GM18502 (cell line): ENCODE data around the gene G6PC3.
A peak's percentile ranks its signal among the peaks of the same experiment; 100 is the strongest.

ENCODE experiments used
- ATAC-seq: cut with Tn5 transposase; IDR thresholded peaks from one replicate; pipeline ENCODE4 v1.9.1; 2021; ENCODE audit warnings: mild to moderate bottlenecking; ENCODE audit not compliant: unreplicated experiment, poor library complexity

Gene G6PC3

DNA sequence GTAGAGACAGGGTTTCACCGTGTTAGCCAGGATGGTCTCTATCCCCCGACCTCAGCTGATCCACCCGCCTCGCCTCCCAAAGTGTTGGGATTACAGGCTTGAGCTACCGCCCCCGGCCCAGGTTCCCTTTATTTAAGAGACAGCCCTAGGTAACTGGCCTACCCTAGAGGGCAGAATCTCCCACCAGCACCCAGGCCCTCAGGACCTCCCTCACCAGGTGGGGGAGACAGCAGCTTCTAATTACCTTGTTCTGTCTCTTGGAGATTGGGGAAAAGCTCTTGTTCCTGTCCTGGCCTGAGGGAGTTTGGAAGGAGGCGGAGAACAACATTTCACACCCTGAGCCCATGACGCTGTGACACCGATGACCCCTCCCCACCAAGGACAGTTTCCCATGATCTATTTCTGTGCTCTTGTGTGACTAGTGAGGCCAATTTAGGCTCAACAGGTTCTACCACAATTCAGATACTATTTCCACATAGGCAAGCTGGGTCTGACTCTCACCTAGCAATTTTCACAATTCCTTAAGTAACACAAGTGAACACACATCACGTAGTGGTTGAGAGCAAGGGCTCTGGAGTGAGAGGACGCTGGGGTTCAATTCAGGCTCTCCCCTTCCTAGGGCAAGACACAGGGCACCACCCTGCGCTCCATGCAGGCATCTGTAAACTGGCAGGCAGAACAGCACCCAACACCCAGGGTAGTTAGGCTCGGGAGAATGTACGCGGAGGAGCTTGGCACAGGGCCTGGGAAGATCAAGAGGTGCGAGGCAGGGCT, 32.5 kb downstream of the G6PC3 start:
- no peak for ATAC-seq

DNA sequence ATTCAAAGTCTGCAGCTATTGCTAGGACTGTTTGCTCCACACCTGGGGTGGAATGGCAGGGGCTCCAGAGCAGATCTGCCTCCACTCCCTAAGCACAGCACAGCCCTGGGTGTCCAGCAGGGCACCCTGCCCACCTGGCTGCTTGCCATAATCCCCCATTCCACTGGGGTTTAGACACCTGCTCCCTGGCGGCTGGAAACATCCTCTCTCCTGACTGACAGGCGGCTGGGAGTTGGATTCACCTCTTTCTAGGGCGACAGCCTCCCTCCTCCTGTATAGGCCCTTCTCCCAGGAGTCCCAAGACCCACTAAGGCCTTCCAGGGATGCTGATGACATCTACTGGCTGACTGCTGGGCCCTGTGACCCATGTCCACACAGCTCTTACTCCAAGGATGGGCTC, 34.9 kb downstream of the G6PC3 start:
- ATAC-seq: no peak

DNA sequence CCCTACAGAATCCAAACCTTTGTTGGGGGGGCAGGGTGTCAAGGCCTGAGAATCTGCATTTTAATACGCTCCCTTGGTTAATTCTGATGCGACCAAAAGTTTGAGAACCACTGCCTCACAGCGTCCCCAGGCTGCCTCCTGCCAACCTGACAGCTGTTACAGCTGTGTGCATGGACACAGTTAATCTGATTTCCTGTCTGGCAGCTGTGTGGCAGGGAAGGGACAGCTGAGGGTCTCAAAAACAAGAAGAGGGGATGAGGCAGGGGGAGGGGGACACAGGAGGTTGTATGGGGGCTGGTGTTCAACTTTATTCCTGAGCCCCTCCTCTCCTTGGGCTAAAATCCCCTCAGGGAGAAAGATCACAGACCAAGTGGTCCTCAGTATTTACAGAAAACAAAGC, 35.4 kb downstream of the G6PC3 start:
- ATAC-seq: no peak

DNA sequence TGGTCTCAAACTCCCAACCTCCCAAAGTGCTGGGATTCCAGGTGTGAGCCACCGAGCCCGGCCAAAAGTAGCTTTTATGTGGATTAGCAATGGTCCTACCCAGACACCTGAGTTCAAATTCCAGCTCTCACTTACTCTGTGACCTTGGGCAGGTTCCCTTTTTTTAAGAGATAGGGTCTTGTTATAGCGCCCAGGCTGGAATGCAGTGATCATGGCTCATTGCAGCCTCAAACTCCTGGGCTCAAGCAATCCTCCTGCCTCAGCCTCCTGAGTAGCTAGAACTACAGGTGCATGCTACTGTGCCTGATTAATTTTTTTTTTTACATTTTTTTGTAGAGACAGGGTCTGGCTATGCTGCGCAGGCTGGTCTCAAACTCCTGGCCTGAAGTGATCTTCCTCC, 36.3 kb downstream of the G6PC3 start:
- no peak for ATAC-seq

DNA sequence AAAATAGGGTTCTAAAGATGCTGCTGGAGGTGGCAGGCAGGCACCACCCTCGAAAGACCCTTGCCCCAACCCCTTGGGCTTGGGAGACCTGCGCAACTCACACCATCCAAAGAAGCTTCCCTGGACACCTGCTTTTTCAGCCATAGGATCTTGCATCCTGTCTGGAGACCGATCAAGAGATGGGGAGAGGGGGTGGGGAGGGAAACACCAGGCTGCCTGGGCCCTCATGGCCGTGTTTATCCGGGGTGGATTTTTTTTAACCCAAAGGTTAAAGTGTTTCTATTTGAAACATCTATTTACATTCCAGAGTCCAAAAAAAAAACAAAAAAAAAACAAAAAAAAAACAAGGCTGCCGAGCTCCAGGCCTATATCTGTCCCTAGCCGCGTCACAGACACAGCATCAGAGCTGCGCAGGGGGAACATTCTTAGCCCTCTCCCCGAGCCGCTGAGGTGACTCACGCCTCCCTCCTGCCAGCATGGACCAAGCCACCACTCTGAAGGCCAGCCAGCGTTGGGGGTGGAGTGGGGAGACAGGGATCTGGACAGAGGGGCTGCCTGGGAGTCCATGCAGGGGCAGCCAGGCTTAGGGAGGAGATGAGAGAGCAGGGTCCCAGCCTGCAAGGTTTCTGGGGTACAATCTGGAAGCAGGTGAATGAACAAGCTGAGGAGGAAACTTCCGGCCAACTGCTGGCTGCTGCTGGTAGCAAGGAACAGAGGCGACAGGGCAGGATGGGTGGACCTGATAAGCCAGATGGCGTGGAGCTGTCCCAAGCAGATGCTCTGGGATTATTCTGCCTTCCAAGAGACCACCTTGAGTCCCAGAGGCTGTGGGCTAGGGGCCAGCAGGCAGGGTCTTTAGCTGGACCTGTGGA, 38.1 kb downstream of the G6PC3 start:
- ATAC-seq: no peak

DNA sequence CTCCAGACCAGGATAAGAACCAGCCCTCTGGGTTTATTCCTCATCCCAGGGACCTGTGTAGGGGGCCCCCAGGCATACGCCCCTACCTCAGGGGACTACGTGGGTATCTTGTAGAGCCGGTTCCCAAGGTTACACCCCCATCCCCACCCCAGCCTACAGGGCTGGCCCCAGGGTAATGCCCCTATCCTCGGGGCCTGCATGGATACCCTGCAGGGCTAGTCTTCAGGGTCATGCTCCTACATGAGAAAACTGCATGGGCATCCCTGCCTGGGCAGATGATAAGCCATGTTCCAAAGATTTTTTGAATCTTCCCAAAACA, 38.7 kb downstream of the G6PC3 start:
- ATAC-seq: no peak

DNA sequence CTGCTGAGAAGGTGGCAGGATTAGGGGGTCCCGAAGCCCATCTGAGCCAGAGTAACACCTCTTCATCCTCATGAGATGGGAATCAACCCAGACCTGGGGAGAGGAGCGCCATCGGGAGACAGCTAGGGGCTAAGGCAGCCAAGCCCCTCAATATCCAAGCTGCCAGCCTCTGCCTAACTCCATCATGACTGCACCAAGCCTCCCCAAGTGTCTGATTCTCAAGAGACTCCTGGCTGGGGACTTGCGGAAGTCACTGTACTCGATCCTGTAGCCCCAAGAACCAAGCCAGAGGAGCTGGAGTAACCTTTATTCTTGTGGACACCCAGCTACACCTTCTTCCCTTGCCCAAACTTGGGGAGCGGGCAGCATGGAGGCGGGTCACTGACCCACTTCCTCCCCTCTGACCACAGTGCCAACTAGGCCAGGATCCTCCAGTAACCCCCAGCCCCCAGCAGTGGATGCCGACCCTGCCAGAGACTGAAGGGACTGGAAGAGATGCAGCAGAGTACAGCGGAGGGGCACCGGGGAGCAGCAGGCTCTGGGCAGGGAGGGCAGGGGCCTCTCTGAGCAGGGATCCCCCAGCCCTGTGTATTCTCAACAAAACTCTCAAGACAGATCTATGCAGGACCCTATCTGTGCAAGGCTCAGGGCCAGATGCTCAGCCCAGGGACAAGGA, 39.6 kb downstream of the G6PC3 start:
- ATAC-seq: no peak

DNA sequence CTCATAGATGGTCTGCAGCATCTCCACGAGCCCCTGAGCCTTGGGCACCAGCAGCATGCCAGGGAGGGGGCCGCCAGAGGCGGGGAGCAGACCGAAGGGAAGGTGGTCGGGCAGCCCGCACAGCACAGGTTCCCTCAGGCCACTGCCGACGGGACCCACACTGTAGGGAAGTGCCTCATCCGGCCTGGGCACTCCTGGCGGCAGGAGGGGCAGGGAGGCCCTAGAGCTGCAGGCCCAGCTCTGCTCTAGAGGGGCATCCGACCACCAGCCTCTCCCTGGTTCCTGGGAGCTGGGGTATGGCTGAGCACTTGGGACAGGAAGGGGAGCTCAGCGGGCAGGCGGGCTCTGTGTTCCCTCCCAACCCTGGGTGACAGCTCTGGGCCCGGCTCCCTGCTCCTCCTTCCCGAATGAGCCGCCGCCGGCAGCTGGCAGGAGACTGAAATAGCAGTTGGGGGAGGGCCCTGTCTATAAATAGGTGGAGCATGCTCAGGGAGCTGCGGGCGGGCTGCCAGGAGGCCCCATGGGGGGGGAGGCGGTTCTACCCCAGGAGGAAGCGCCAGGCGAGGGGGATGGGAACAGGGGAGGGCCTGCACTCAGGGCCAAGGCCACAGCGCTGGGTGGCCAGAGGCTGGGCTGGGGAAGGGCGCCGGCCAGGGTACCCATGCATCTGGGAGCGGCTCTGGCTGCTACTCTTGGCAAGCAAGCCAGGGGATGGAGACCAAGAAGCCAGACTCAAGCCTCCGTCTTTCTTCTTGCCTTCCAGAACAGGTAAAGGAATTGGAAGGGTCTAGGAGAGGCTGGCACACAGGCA, 40.5 kb downstream of the G6PC3 start:
- peak; percentile 55 for ATAC-seq

DNA sequence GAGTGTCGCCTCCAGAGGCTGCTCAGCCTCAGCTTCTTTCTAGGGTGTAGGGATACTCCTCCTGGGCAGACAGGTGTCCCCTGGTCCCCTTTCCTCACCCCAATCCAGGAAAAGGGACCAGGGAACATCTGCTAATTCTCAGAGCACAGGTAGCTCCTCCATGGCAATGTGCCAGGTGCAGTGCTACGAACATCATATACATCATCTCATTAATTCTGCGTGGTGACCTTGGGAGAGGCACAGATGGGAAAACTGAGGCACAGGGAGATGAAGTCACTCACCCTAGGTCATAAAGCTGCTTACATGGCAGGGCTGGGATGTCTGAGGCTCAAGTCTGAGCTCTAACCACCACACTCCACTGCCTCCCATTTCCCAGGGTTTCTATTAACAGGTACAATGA, 41.2 kb downstream of the G6PC3 start:
- ATAC-seq: no peak

GRCh38 chr17:44112284-44113280, 42.0 kb downstream of the G6PC3 start:
- ATAC-seq: no peak

- no peak for ATAC-seq
These were observed 42.8 kb downstream of the G6PC3 start for GRCh38 chr17:44113382-44113781.

GRCh38 chr17:44113868-44114840, 43.6 kb downstream of the G6PC3 start:
- ATAC-seq: no peak

DNA sequence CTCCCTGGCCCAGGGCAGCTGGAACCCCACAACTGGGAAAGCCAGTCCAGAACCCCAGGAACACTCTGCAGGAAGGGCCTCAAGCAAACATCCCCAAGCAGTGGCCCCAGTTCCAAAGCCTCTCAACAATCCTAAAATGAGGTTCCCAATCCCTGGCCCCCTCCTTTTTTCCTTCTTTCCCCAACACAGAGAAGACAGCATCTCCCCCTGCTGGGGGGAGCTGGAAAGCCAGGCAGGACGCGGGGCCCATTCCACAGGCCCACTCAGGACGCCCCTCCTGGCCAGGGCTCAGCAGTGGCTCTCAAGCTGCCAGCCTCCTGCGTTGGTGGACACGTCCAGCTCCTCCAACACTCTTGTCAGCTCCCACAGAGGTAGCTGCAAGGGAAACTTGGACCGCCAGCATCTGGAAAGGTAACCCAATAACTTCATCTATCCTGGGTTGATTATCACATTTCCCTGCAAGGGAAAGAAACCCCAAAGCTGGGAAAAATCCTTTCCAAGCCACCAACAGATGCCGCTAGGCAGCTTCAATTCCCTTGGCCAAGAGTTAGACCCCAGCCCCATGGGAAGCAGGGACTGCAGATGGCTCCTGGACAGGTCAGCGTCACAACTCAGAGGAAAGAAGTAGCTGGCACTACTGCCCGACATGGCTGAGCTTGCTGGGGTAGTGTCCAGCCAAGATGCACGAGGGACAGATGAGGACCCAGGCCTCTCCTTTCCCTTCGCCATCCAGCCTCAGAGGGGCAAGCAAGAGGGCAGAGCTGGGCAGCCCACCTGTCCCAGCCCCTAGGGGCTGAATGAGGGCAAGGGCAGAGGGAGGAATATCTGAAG, 45.3 kb downstream of the G6PC3 start:
- no peak for ATAC-seq

GRCh38 chr17:44117351-44117750, 46.8 kb downstream of the G6PC3 start:
- ATAC-seq: no peak

GRCh38 chr17:44118427-44119050, 48.0 kb downstream of the G6PC3 start:
- no peak for ATAC-seq

GRCh38 chr17:44119062-44119461, 48.5 kb downstream of the G6PC3 start:
- ATAC-seq: no peak

GRCh38 chr17:44119798-44120197, 49.3 kb downstream of the G6PC3 start:
- ATAC-seq: no peak
